Transverse colon (tissue), 4 donors: Measurements from ENCODE around the gene LIG1. TPM values are rescaled to one million over a fixed set of nuclear protein-coding genes. Genes with fewer than 3 reads are reported as not detected.

ENCODE experiments used
- DNase-seq: peaks from one replicate; pipeline ENCODE4 v3.0.0-alpha.2; 2019
- H3K27ac ChIP-seq, 4 donors: fragments of 200-600 bp; sonication (generic); 2 replicates each; pipeline ENCODE4 v1.5.1; 2016 to 2018; ENCODE audit warnings: inconsistent platforms in 4 of 4
- H3K27me3 ChIP-seq: fragments of 200-600 bp; sonication (generic); 2 replicates; pipeline ENCODE4 v1.5.1; 2017; ENCODE audit warnings: inconsistent platforms
- H3K36me3 ChIP-seq, 4 donors: fragments of 200-600 bp; sonication (generic); 2 replicates each; pipeline ENCODE4 v1.5.1; 2017 to 2019; ENCODE audit warnings: inconsistent platforms in 4 of 4
- H3K4me1 ChIP-seq, 4 donors: fragments of 200-600 bp; sonication (generic); 2 replicates each; pipeline ENCODE4 v1.5.1; 2017 to 2020; ENCODE audit warnings: inconsistent platforms in 4 of 4
- H3K4me3 ChIP-seq, 4 donors: fragments of 200-600 bp; sonication (generic); 1 replicate in 1 of 4; 2 replicates in 3 of 4; pipeline versions ENCODE4 v1.5.1 to v1.6.1; 2017 to 2019; ENCODE audit warnings: inconsistent platforms in 4 of 4
- H3K9me3 ChIP-seq, 2 donors: fragments of 200-600 bp; sonication (generic); 2 replicates each; pipeline ENCODE4 v1.5.1; 2017 to 2019; ENCODE audit warnings: inconsistent platforms in 2 of 2
- EP300 ChIP-seq: sonication (generic); formaldehyde crosslinking; IDR thresholded peaks from one replicate; pipeline ENCODE4 v1.6.1; 2017; ENCODE audit warnings: antibody characterized with exemption, low read depth
- POLR2A ChIP-seq: fragments of 450-650 bp; IDR thresholded peaks from one replicate; pipeline ENCODE4 v1.6.1; 2016; ENCODE audit warnings: antibody characterized with exemption, mild to moderate bottlenecking, moderate library complexity
- POLR2AphosphoS5 ChIP-seq, 3 donors: sonication (generic); formaldehyde crosslinking; IDR thresholded peaks; one replicate each; pipeline ENCODE4 v1.6.1; 2016; ENCODE audit warnings: antibody characterized with exemption in 3 of 3
- WGBS, 2 donors: methylation state at CpG; one replicate each; pipeline ENCODE4 v1.1.5; 2018; ENCODE audit warnings: low coverage in 1 of 2; 5-methylcytosine and 5-hydroxymethylcytosine counted together
- in situ Hi-C, 4 donors: fragments of 200-750 bp; cut with MboI; loops; one replicate each; pipeline versions ENCODE4 v1.15.0 to v1.15.1; 2017; ENCODE audit warnings: low sequenced_read_pairs in 3 of 4, low pct_ligation_motif_present in 1 of 4, low pct_unique_long_range_greater_than_20kb in 1 of 4
- intact Hi-C: fragments of 100-400 bp; cut with DNase I; formaldehyde crosslinking; loops from one replicate; pipeline ENCODE4 v1.15.1; 2023; ENCODE audit warnings: low total_unique reads
- total RNA-seq, 4 donors: library from RNA; depleted of rRNA; stranded (reverse); fragments of >200 nt; gene quantifications; one replicate each; pipeline ENCODE4 v1.1.0, GENCODE V29; 2016
- TF ChIP-seq, protein P1 (sequence below), 5 experiments: fragments of 200-600 bp in 3 of 5; fragments of 450-650 bp in 2 of 5; sonication (generic) in 3 of 5; IDR thresholded peaks; 1 replicate in 2 of 5; 2 replicates in 3 of 5; pipeline ENCODE4 v1.5.1; 2016 to 2017; ENCODE audit warnings: antibody characterized with exemption in 5 of 5, inconsistent platforms in 3 of 5, mild to moderate bottlenecking in 2 of 5, moderate library complexity in 1 of 5

Gene LIG1
- total RNA-seq, 4 donors from 2014 or later: 14.3 to 71.4 (median 26.8) TPM

DNA sequence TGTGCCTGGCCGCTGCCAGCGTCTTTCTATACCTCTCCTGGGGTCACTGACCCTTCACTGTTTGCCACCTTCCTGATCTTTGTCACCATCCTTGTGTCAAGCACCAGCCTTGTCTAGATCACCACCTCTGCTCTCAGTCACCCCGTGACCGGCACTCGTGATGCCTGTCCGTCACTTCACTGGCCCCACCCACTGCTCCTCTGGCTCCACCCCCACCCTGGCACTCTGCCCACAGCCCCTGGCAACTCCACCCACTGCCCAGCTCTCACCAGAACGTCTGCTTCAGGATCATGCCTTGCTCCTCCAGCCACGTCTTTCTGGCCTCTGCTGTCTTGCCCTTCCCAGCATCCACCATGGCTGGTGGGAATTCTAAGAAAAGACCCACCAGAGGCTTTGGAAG is 34.7 kb downstream of the LIG1 start:
- no peak for DNase-seq
- WGBS, 2 donors: 70 to 77% methylated on average over 2 to 8 of the region's 8 CpGs
- H3K4me1 ChIP-seq: no peaks in the 10 kb centered on the region
- TF ChIP-seq, protein P1, sequence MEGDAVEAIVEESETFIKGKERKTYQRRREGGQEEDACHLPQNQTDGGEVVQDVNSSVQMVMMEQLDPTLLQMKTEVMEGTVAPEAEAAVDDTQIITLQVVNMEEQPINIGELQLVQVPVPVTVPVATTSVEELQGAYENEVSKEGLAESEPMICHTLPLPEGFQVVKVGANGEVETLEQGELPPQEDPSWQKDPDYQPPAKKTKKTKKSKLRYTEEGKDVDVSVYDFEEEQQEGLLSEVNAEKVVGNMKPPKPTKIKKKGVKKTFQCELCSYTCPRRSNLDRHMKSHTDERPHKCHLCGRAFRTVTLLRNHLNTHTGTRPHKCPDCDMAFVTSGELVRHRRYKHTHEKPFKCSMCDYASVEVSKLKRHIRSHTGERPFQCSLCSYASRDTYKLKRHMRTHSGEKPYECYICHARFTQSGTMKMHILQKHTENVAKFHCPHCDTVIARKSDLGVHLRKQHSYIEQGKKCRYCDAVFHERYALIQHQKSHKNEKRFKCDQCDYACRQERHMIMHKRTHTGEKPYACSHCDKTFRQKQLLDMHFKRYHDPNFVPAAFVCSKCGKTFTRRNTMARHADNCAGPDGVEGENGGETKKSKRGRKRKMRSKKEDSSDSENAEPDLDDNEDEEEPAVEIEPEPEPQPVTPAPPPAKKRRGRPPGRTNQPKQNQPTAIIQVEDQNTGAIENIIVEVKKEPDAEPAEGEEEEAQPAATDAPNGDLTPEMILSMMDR (IDR thresholded peaks at IDR 0.05): no peak
- TF ChIP-seq EP300 (no peak), POLR2AphosphoS5 (IDR thresholded peaks at IDR 0.05) (no peak), POLR2A (no peak)
- no peak overlapping the region for H3K27ac ChIP-seq
- H3K27me3 ChIP-seq: no peaks in the 10 kb centered on the region
- H3K9me3 ChIP-seq: no peaks in the 10 kb centered on the region
- H3K4me3 ChIP-seq: no peak overlapping the region
- intact Hi-C loops: no loop called here
- in situ Hi-C loops: no loop called here
- H3K36me3 ChIP-seq: no peaks in the 10 kb centered on the region

DNA sequence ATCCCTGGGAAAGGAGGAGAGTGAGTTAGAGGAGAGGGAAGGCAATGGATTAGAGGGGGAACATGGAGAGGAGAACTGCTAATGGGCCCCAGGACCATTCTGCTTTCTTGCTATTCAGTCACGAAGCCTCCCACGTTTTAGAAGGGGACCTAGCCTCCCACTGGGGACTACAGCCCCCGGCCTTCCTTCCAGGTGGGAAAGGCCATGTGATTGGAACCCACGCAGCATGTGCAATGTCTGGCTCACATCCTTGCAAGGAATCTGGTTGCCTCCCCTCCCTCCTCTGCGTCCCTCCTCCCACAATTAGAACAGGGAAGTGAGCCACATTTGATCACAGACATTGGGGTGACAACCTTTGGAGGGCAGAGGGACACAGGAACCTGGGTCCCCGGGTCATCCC is 37.0 kb downstream of the LIG1 start:
- H3K4me1 ChIP-seq: no peaks in the 10 kb centered on the region
- H3K9me3 ChIP-seq: no peaks in the 10 kb centered on the region
- H3K27ac ChIP-seq: no peak overlapping the region
- no peak for DNase-seq
- WGBS, 2 donors: 84 to 95% methylated on average over 4 to 6 of the region's 6 CpGs
- in situ Hi-C loops: no loop called here
- no peaks in the 10 kb centered on the region for H3K27me3 ChIP-seq
- TF ChIP-seq EP300 (no peak), POLR2AphosphoS5 (IDR thresholded peaks at IDR 0.05) (no peak), POLR2A (no peak)
- TF ChIP-seq, protein P1 (IDR thresholded peaks at IDR 0.05): no peak
- intact Hi-C loops: no loop called here
- no peaks in the 10 kb centered on the region for H3K36me3 ChIP-seq
- H3K4me3 ChIP-seq: no peak overlapping the region

DNA sequence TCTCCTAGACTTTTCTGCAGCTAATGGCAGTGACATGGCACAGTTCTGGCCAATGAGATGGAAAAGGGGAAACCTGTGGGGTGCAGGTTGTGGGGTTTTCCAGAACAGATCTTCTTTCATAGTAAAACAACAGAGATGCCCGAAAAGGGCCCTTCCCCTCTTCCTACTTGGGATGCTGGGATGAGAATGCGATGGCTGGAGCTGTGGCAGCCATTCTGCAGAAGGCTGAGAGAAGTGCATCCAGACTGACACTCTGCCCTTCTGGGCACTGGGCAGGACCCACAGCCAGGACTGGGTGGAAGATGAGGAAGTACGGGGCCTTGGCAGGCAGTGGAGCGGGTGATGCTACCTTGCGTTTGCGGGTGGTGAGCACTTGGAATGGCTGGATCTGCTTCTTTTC is 42.6 kb downstream of the LIG1 start:
- no peaks in the 10 kb centered on the region for H3K27me3 ChIP-seq
- intact Hi-C loops: no loop called here
- 94 to 99% methylated on average over 2 to 6 of the region's 6 CpGs for WGBS, 2 donors

DNA sequence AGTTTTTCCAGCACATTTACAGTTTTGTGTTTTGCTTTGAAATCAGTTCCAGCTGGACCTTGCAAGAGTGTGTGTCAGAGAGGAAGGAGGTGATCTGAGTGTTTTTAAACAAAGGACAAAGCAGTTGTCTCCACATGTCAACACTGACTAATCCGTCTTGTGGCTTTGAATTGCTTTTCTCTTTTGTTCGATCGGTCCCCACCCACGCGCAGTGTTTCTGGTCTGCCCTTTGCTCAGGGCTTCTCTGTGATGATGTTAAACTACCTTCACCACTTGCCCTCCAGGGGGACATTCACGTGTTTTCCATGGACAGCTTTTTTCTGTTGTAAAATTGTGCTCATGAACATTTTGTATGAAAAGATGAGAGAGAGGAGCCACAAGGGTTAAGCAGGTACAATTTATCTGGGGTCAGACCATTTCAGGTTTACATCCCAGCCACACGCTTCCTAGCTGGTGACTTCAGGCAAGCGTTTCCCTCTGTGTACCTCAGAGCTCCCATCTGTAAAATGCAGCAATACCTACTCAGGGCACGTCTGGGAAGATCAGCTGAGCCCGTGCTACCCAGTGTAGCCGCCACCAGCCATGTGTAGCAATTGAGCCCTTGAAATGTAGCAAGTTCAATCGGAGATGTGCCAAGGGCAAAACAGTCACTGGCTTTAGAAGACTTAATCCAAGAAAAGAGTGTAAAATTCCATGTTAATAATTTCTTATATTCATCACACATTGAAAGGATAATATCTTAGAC is 46.1 kb downstream of the LIG1 start:
- in situ Hi-C loops: no loop called here
- DNase-seq: no peak
- Histone ChIP-seq H3K36me3 (no peaks in the 10 kb centered on the region), H3K9me3 (no peaks in the 10 kb centered on the region), H3K4me3 (no peak overlapping the region), H3K4me1 (no peaks in the 10 kb centered on the region), H3K27ac (no peak overlapping the region), H3K27me3 (no peaks in the 10 kb centered on the region)
- no peak for TF ChIP-seq POLR2AphosphoS5 (IDR thresholded peaks at IDR 0.05)
- TF ChIP-seq POLR2A: no peak
- TF ChIP-seq, protein P1 (IDR thresholded peaks at IDR 0.05): no peak
- TF ChIP-seq EP300: no peak
- intact Hi-C loops: no loop called here
- 54 to 60% methylated on average over 7 to 12 of the region's 12 CpGs for WGBS, 2 donors

More for the DNA sequence above, 42.6 kb downstream of the LIG1 start:
- H3K4me3 ChIP-seq: no peak overlapping the region
- H3K4me1 ChIP-seq: no peaks in the 10 kb centered on the region
- in situ Hi-C loops: no loop called here
- no peaks in the 10 kb centered on the region for H3K36me3 ChIP-seq
- no peak for TF ChIP-seq POLR2A
- no peak for TF ChIP-seq EP300
- TF ChIP-seq POLR2AphosphoS5 (IDR thresholded peaks at IDR 0.05): no peak
- TF ChIP-seq, protein P1 (IDR thresholded peaks at IDR 0.05): no peak
- H3K9me3 ChIP-seq: no peaks in the 10 kb centered on the region
- H3K27ac ChIP-seq: no peak overlapping the region
- no peak for DNase-seq
